H9 (cell line): ENCODE measurements around the gene RMRP. TPM values are rescaled to one million over a fixed set of nuclear protein-coding genes. Genes with fewer than 3 reads are reported as not detected.

Source experiments
- DNase-seq: peaks from one replicate; pipeline ENCODE4 v3.0.0-alpha.2; 2017
- H2AFZ ChIP-seq: one replicate; pipeline ENCODE4 v1.6.1; 2013; ENCODE audit warnings: mild to moderate bottlenecking, low read length, control low read depth, moderate library complexity
- H2AK5ac ChIP-seq: 2 replicates; pipeline ENCODE4 v1.6.1; 2013; ENCODE audit warnings: low read length, control low read depth, mixed read lengths; ENCODE audit not compliant: insufficient read length
- H2BK120ac ChIP-seq: one replicate; pipeline ENCODE4 v1.6.1; 2013; ENCODE audit warnings: low read depth, mild to moderate bottlenecking, low read length, control low read depth, inconsistent platforms; ENCODE audit not compliant: poor library complexity, severe bottlenecking
- H2BK12ac ChIP-seq: 2 replicates; pipeline ENCODE4 v1.6.1; 2013; ENCODE audit warnings: low read length, control low read depth, mixed read lengths, low read depth; ENCODE audit not compliant: insufficient read length
- H2BK15ac ChIP-seq: 2 replicates; pipeline ENCODE4 v1.6.1; 2013; ENCODE audit warnings: low read depth, low read length, control low read depth
- H2BK20ac ChIP-seq: one replicate; pipeline ENCODE4 v1.6.1; 2013; ENCODE audit warnings: low read depth, mild to moderate bottlenecking, low read length, control low read depth, inconsistent platforms; ENCODE audit not compliant: poor library complexity, severe bottlenecking
- H2BK5ac ChIP-seq: 2 replicates; pipeline ENCODE4 v1.6.1; 2013; ENCODE audit warnings: low read length, control low read depth, mixed read lengths; ENCODE audit not compliant: insufficient read length
- H3K14ac ChIP-seq: 2 replicates; pipeline ENCODE4 v1.6.1; 2013; ENCODE audit warnings: low read length, control low read depth; ENCODE audit not compliant: insufficient read depth
- H3K18ac ChIP-seq: 2 replicates; pipeline ENCODE4 v1.6.1; 2013; ENCODE audit warnings: low read depth, mild to moderate bottlenecking, mixed read lengths, low read length, control low read depth; ENCODE audit not compliant: insufficient read length
- H3K23ac ChIP-seq: 2 replicates; pipeline ENCODE4 v1.6.1; 2013; ENCODE audit warnings: low read length, control low read depth, mixed read lengths, low read depth; ENCODE audit not compliant: insufficient read length
- H3K23me2 ChIP-seq: 2 replicates; pipeline ENCODE4 v1.6.1; 2013; ENCODE audit warnings: low read depth, mild to moderate bottlenecking, mixed read lengths, low read length, control low read depth; ENCODE audit not compliant: insufficient read length, poor library complexity, severe bottlenecking
- H3K27ac ChIP-seq: 2 replicates; pipeline ENCODE4 v1.5.1; 2013; ENCODE audit warnings: low read length, control low read depth, mixed read lengths, low read depth; ENCODE audit not compliant: insufficient read length
- H3K27me3 ChIP-seq: 2 replicates; pipeline ENCODE4 v1.6.1; 2013; ENCODE audit warnings: low read length, control low read depth, inconsistent platforms; ENCODE audit not compliant: insufficient read depth
- H3K4ac ChIP-seq: 2 replicates; pipeline ENCODE4 v1.6.1; 2013; ENCODE audit warnings: low read depth, mild to moderate bottlenecking, control low read depth, inconsistent platforms, low read length, moderate library complexity
- H3K4me1 ChIP-seq: 2 replicates; pipeline ENCODE4 v1.6.1; 2013; ENCODE audit warnings: low read length, control low read depth, inconsistent platforms; ENCODE audit not compliant: insufficient read depth
- H3K4me2 ChIP-seq: 2 replicates; pipeline ENCODE4 v1.6.1; 2013; ENCODE audit warnings: low read length, control low read depth, mixed read lengths; ENCODE audit not compliant: insufficient read length, insufficient read depth
- H3K56ac ChIP-seq: 2 replicates; pipeline ENCODE4 v1.6.1; 2013; ENCODE audit warnings: low read depth, mild to moderate bottlenecking, mixed read lengths, low read length, control low read depth; ENCODE audit not compliant: insufficient read length
- H3K79me1 ChIP-seq: 2 replicates; pipeline ENCODE4 v1.6.1; 2013; ENCODE audit warnings: low read depth, mild to moderate bottlenecking, moderate library complexity, low read length, control low read depth, inconsistent platforms; ENCODE audit not compliant: insufficient read depth, poor library complexity, severe bottlenecking
- H3K79me2 ChIP-seq: 2 replicates; pipeline ENCODE4 v1.6.1; 2013; ENCODE audit warnings: low read length, control low read depth, inconsistent platforms; ENCODE audit not compliant: insufficient read depth
- H3K9ac ChIP-seq: 2 replicates; pipeline ENCODE4 v1.6.1; 2013; ENCODE audit warnings: low read length, control low read depth, mixed read lengths; ENCODE audit not compliant: insufficient read length; ENCODE audit errors: extremely low read depth
- H3K9me3 ChIP-seq: one replicate; pipeline ENCODE4 v1.6.1; 2013; ENCODE audit warnings: low read depth, low read length, inconsistent platforms; ENCODE audit not compliant: control insufficient read depth
- H3T11ph ChIP-seq: one replicate; pipeline ENCODE4 v1.6.1; 2013; ENCODE audit warnings: mild to moderate bottlenecking, low read length, control low read depth, inconsistent platforms
- H4K20me1 ChIP-seq: one replicate; pipeline ENCODE4 v1.6.1; 2013; ENCODE audit not compliant: control insufficient read depth, insufficient read length, insufficient read depth
- H4K5ac ChIP-seq: 2 replicates; pipeline ENCODE4 v1.6.1; 2013; ENCODE audit warnings: low read depth, mild to moderate bottlenecking, mixed read lengths, low read length, control low read depth; ENCODE audit not compliant: insufficient read length
- H4K8ac ChIP-seq: replicated peaks from 2 replicates; pipeline ENCODE4 v1.6.1; 2013; ENCODE audit warnings: low read length, control low read depth, mixed read lengths, low read depth; ENCODE audit not compliant: insufficient read length
- H4K91ac ChIP-seq: 2 replicates; pipeline ENCODE4 v1.6.1; 2013; ENCODE audit warnings: low read depth, mild to moderate bottlenecking, moderate library complexity, mixed read lengths, low read length, control low read depth; ENCODE audit not compliant: insufficient read length
- H3K27ac Mint-ChIP-seq, 3 experiments: 2 replicates in 2 of 3; 3 replicates in 1 of 3; pipeline ENCODE4 v1.8.0; 2020 to 2021; ENCODE audit warnings: mixed read lengths in 3 of 3, mild to moderate bottlenecking in 1 of 3, moderate library complexity in 1 of 3
- H3K27me3 Mint-ChIP-seq: 2 replicates; pipeline ENCODE4 v1.8.0; 2021; ENCODE audit warnings: low read depth, mild to moderate bottlenecking, moderate library complexity, mixed read lengths
- H3K36me3 Mint-ChIP-seq, 3 experiments: 2 replicates in 2 of 3; 3 replicates in 1 of 3; pipeline ENCODE4 v1.8.0; 2020 to 2021; ENCODE audit warnings: low read depth in 3 of 3, mixed read lengths in 3 of 3; ENCODE audit not compliant: insufficient read depth in 1 of 3
- H3K4me1 Mint-ChIP-seq, 2 experiments: 2 replicates each; pipeline ENCODE4 v1.8.0; 2020; ENCODE audit warnings: mixed read lengths in 2 of 2
- H3K4me3 Mint-ChIP-seq, 2 experiments: 2 replicates in 1 of 2; 3 replicates in 1 of 2; pipeline ENCODE4 v1.8.0; 2020 to 2021; ENCODE audit warnings: mild to moderate bottlenecking in 2 of 2, mixed read lengths in 2 of 2, moderate library complexity in 1 of 2
- H3K9me3 Mint-ChIP-seq, 2 experiments: 2 replicates in 1 of 2; 3 replicates in 1 of 2; pipeline ENCODE4 v1.8.0; 2020; ENCODE audit warnings: mild to moderate bottlenecking in 2 of 2, mixed read lengths in 2 of 2, moderate library complexity in 1 of 2
- WGBS: extraction: QIAGEN DNeasy Blood & Tissue Kit; methylation state at CpG from one replicate; pipeline ENCODE4 v1.1.7; 2013; ENCODE audit warnings: missing lambda C conversion rate, low lambda C conversion rate, mixed read lengths; ENCODE audit not compliant: insufficient read length; ENCODE audit errors: extremely low coverage; 5-methylcytosine and 5-hydroxymethylcytosine counted together
- total RNA-seq: library from RNA; stranded (reverse); gene quantifications from 2 replicates; pipeline ENCODE4 v1.2.1, GENCODE V29; 2021
- TF ChIP-seq, protein P1 (sequence below): fragments of 200-600 bp; sonication (generic); conservative IDR thresholded peaks from 3 replicates; pipeline ENCODE4 v1.8.0; 2021; ENCODE audit warnings: antibody characterized with exemption, mild to moderate bottlenecking

RMRP gene
- total RNA-seq, 1 experiment from 2014 or later, result 18,417 TPM

GRCh38 chr9:35652829-35653209 is 5.0 kb downstream of the RMRP start:
- TF ChIP-seq, protein P1, sequence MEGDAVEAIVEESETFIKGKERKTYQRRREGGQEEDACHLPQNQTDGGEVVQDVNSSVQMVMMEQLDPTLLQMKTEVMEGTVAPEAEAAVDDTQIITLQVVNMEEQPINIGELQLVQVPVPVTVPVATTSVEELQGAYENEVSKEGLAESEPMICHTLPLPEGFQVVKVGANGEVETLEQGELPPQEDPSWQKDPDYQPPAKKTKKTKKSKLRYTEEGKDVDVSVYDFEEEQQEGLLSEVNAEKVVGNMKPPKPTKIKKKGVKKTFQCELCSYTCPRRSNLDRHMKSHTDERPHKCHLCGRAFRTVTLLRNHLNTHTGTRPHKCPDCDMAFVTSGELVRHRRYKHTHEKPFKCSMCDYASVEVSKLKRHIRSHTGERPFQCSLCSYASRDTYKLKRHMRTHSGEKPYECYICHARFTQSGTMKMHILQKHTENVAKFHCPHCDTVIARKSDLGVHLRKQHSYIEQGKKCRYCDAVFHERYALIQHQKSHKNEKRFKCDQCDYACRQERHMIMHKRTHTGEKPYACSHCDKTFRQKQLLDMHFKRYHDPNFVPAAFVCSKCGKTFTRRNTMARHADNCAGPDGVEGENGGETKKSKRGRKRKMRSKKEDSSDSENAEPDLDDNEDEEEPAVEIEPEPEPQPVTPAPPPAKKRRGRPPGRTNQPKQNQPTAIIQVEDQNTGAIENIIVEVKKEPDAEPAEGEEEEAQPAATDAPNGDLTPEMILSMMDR, result no peak
- WGBS, result no CpG with 5 or more reads among the region's 8 CpGs
- no peak overlapping the region for H3K4me3 Mint-ChIP-seq

More at GRCh38 chr9:35652829-35653209, 5.0 kb downstream of the RMRP start:
- Histone ChIP-seq H3K14ac (no peak overlapping the region), H3K4ac (no peak overlapping the region), H3K23me2 (peaks cover 7% of the 10 kb centered on the region), H3K9me3 (no peaks in the 10 kb centered on the region), H2BK5ac (no peak overlapping the region), H3K4me1 (peaks cover 3% of the 10 kb centered on the region; the same call in 1 of the 2 replicates), H2BK20ac (no peak overlapping the region), H3K23ac (no peak overlapping the region), H2AK5ac (no peak overlapping the region), H2BK120ac (no peak overlapping the region), H4K5ac (no peak overlapping the region), H2BK15ac (no peak overlapping the region), H3K18ac (no peak overlapping the region), H4K20me1 (no peaks in the 10 kb centered on the region), H4K8ac (no peak overlapping the region), H3K27ac (no peak overlapping the region), H3T11ph (no peak overlapping the region), H3K4me2 (no peak overlapping the region), H3K79me1 (no peaks in the 10 kb centered on the region), H3K9ac (no peak overlapping the region), H3K56ac (no peak overlapping the region), H2AFZ (no peak overlapping the region), H3K27me3 (0 out of 2 replicates have a peak, but pooled peaks cover 2% of the 10 kb centered on the region), H3K79me2 (no peaks in the 10 kb centered on the region), H2BK12ac (no peak overlapping the region), H4K91ac (no peak overlapping the region)
- DNase-seq, result no peak
- Mint-ChIP-seq H3K27me3 (peaks cover 21% of the 10 kb centered on the region), H3K9me3 (peaks cover under 1 to 1% of the 10 kb centered on the region in 2 experiments; a peak in 3 of 5 replicates), H3K27ac (no peak overlapping the region), H3K4me1 (peaks cover 25 to 32% of the 10 kb centered on the region in 2 experiments), H3K36me3 (peaks cover 0 to under 1% (median 0%) of the 10 kb centered on the region in 3 experiments; a peak in 1 of 7 replicates)
